Spleen (tissue), 11 donors: ENCODE measurements around the gene H2AZ2. TPM values are rescaled to one million over a fixed set of nuclear protein-coding genes. Genes with fewer than 3 reads are reported as not detected.
A peak's percentile ranks its signal among the peaks of the same experiment; 100 is the strongest.

Experiments
- DNase-seq: peaks from one replicate; pipeline ENCODE4 v3.0.0-alpha.2; 2020
- H3K27ac ChIP-seq, 8 donors: fragments of 200-600 bp; sonication (generic) in 7 of 8; 1 replicate in 4 of 8; 2 replicates in 4 of 8; pipeline versions ENCODE4 v1.5.0 to v1.8.0; 2016 to 2021; ENCODE audit warnings: inconsistent platforms in 4 of 8, mild to moderate bottlenecking in 4 of 8, moderate library complexity in 1 of 8
- H3K27me3 ChIP-seq, 7 donors: fragments of 200-600 bp; sonication (generic) in 6 of 7; replicated peaks in 1 of 7; 1 replicate in 4 of 7; 2 replicates in 3 of 7; pipeline versions ENCODE4 v1.5.0 to v1.8.0; 2016 to 2021; ENCODE audit warnings: inconsistent platforms in 3 of 7, mild to moderate bottlenecking in 1 of 7
- H3K36me3 ChIP-seq, 6 donors: fragments of 200-600 bp; sonication (generic) in 5 of 6; 1 replicate in 4 of 6; 2 replicates in 2 of 6; pipeline versions ENCODE4 v1.5.0 to v1.8.0; 2016 to 2021; ENCODE audit warnings: inconsistent platforms in 2 of 6
- H3K4me1 ChIP-seq, 6 donors: fragments of 200-600 bp; sonication (generic) in 5 of 6; 1 replicate in 3 of 6; 2 replicates in 3 of 6; pipeline versions ENCODE4 v1.5.0 to v1.8.0; 2016 to 2021; ENCODE audit warnings: inconsistent platforms in 3 of 6
- H3K4me3 ChIP-seq, 8 donors: fragments of 200-600 bp; sonication (generic) in 7 of 8; 1 replicate in 4 of 8; 2 replicates in 4 of 8; pipeline versions ENCODE4 v1.5.0 to v1.8.0; 2016 to 2021; ENCODE audit warnings: inconsistent platforms in 4 of 8, mild to moderate bottlenecking in 4 of 8, moderate library complexity in 2 of 8
- H3K9me3 ChIP-seq, 8 donors: fragments of 200-600 bp; sonication (generic) in 7 of 8; 1 replicate in 4 of 8; 2 replicates in 4 of 8; pipeline versions ENCODE4 v1.5.0 to v1.8.0; 2016 to 2021; ENCODE audit warnings: inconsistent platforms in 4 of 8
- CTCF ChIP-seq, 11 experiments: fragments of 200-600 bp in 7 of 11; fragments of 450-650 bp in 4 of 11; sonication (generic) in 4 of 11; IDR thresholded peaks in 8 of 11; conservative IDR thresholded peaks in 3 of 11; 1 replicate in 7 of 11; 2 replicates in 4 of 11; pipeline versions ENCODE4 v1.4.0 to v1.8.0; 2016 to 2021; ENCODE audit warnings: antibody characterized with exemption in 11 of 11, inconsistent platforms in 4 of 11, mild to moderate bottlenecking in 1 of 11
- POLR2A ChIP-seq, 3 donors: fragments of 450-650 bp; IDR thresholded peaks; one replicate each; pipeline ENCODE4 v1.5.1; 2017; ENCODE audit warnings: antibody characterized with exemption in 3 of 3, mild to moderate bottlenecking in 1 of 3
- POLR2AphosphoS5 ChIP-seq, 3 donors: sonication (generic); formaldehyde crosslinking; IDR thresholded peaks; one replicate each; pipeline ENCODE4 v1.5.1; 2017; ENCODE audit warnings: antibody characterized with exemption in 3 of 3
- WGBS, 5 donors: extraction: QIAGEN DNeasy Blood & Tissue Kit in 3 of 5; methylation state at CpG; one replicate each; pipeline versions ENCODE4 v1.1.5 to v1.1.7; 2013 to 2018; 5-methylcytosine and 5-hydroxymethylcytosine counted together
- intact Hi-C: fragments of 100-400 bp; cut with DNase I; formaldehyde crosslinking; loops from one replicate; pipeline ENCODE4 v1.15.0; 2023; ENCODE audit warnings: low total_unique reads
- polyA plus RNA-seq, 3 donors: library from polyadenylated mRNA; stranded (reverse); fragments of 200-250 nt; gene quantifications; one replicate each; pipeline ENCODE4 v1.2.1, GENCODE V29; 2013
- total RNA-seq, 7 donors: library from RNA; depleted of rRNA in 3 of 7; stranded (reverse); fragments of >200 nt in 3 of 7; fragmentation: NEBNext Ultra II Directional in 4 of 7; extraction: Animal tissue kit (Norgen Biotek cat#: 25700) in 4 of 7; gene quantifications; one replicate each; pipeline versions ENCODE4 v1.1.0 to v1.2.1, GENCODE V29; 2016 to 2021
- donor health status: healthy with polysubstance abuse.
- donor health status: DM: no; HTN: no; CAD: no; lungs with moderate emphysema.
- donor health status: DM: no; HTN: no; CAD: no.
- donor health status: Bipolar disorder and iron deficiency.
- donor health status: healthy.
- donor health status: DM: no; HTN: no; CAD: no.
- donor health status: DM: yes; HTN: yes; CAD: no.

Gene H2AZ2
- total and polyA plus RNA-seq, 10 donors = 74.7 to 147 (median 113) TPM

GRCh38 chr7:44853391-44853790 lies 5.5 kb upstream of the H2AZ2 start:
- TF ChIP-seq POLR2A (IDR thresholded peaks at IDR 0.05) (no peak), CTCF (IDR thresholded peaks at IDR 0.05 in 8 of 11, conservative IDR thresholded peaks at IDR 0.05 in 3 of 11) (no peak), POLR2AphosphoS5 (IDR thresholded peaks at IDR 0.05) (no peak)

GRCh38 chr7:44852590-44852989 lies 4.7 kb upstream of the H2AZ2 start:
- H3K27me3 ChIP-seq = no peaks in the 10 kb centered on the region
- no peak overlapping the region for H3K27ac ChIP-seq
- peaks cover 0 to 31% (median 16%) of the 10 kb centered on the region in 6 donors for H3K4me1 ChIP-seq
- no peaks in the 10 kb centered on the region for H3K36me3 ChIP-seq
- no peak overlapping the region for H3K4me3 ChIP-seq
- no peak for DNase-seq
- 83 to 94% (median 88%) methylated on average over 3 of the region's 3 CpGs for WGBS, 5 donors
- TF ChIP-seq CTCF (IDR thresholded peaks at IDR 0.05 in 8 of 11, conservative IDR thresholded peaks at IDR 0.05 in 3 of 11) = no peak
- no peak for TF ChIP-seq POLR2A (IDR thresholded peaks at IDR 0.05)
- no peak for TF ChIP-seq POLR2AphosphoS5 (IDR thresholded peaks at IDR 0.05)
- no peaks in the 10 kb centered on the region for H3K9me3 ChIP-seq
- intact Hi-C loops = no loop called here

More at GRCh38 chr7:44853391-44853790, 5.5 kb upstream of the H2AZ2 start:
- Histone ChIP-seq H3K4me3 (no peak overlapping the region), H3K4me1 (peaks cover 0 to 31% (median 16%) of the 10 kb centered on the region in 6 donors), H3K27me3 (no peaks in the 10 kb centered on the region), H3K27ac (no peak overlapping the region), H3K9me3 (no peaks in the 10 kb centered on the region), H3K36me3 (no peaks in the 10 kb centered on the region)
- DNase-seq = no peak
- WGBS, 5 donors = 81 to 98% (median 87%) methylated on average over 3 of the region's 3 CpGs
- intact Hi-C loops = no loop called here

- WGBS, 5 donors = 72 to 91% (median 88%) methylated on average over 5 of the region's 5 CpGs
- H3K27ac ChIP-seq = no peak overlapping the region
- H3K4me1 ChIP-seq = peaks cover 11 to 44% (median 29%) of the 10 kb centered on the region in 6 donors
- DNase-seq = no peak
- TF ChIP-seq POLR2AphosphoS5 (IDR thresholded peaks at IDR 0.05) (no peak), POLR2A (IDR thresholded peaks at IDR 0.05) (no peak)
- intact Hi-C loops = loop anchor here (5.0 kb wide), 1 partner anchor 263 kb away; no protein-coding TSS in a partner anchor
- H3K27me3 ChIP-seq = no peaks in the 10 kb centered on the region
- no peaks in the 10 kb centered on the region for H3K9me3 ChIP-seq
- no peak overlapping the region for H3K4me3 ChIP-seq
- H3K36me3 ChIP-seq = no peaks in the 10 kb centered on the region
Observed at GRCh38 chr7:44849885-44850544, 2.1 kb upstream of the H2AZ2 start.

GRCh38 chr7:44849259-44849884 lies 1.5 kb upstream of the H2AZ2 start:
- Histone ChIP-seq H3K9me3 (no peaks in the 10 kb centered on the region), H3K27ac (peak overlapping the region in 4 of 8 donors; percentile 97 to 99 (median 99)), H3K4me3 (peak overlapping the region in 4 of 8 donors; percentile 56 to 82 (median 68)), H3K4me1 (peaks cover 11 to 50% (median 36%) of the 10 kb centered on the region in 6 donors), H3K36me3 (no peaks in the 10 kb centered on the region), H3K27me3 (no peaks in the 10 kb centered on the region)
- intact Hi-C loops = loop anchor here (5.0 kb wide), 1 partner anchor 262 kb away; no protein-coding TSS in a partner anchor
- WGBS, 5 donors = 74 to 83% (median 79%) methylated on average over 10 of the region's 10 CpGs
- TF ChIP-seq CTCF (IDR thresholded peaks at IDR 0.05 in 8 of 11, conservative IDR thresholded peaks at IDR 0.05 in 3 of 11) = no peak
- no peak for TF ChIP-seq POLR2A (IDR thresholded peaks at IDR 0.05)
- TF ChIP-seq POLR2AphosphoS5 (IDR thresholded peaks at IDR 0.05) = no peak
- no peak for DNase-seq
